PC-3 (cell line): ENCODE measurements around the gene SRCAP. TPM values are rescaled to one million over a fixed set of nuclear protein-coding genes. Genes with fewer than 3 reads are reported as not detected.

Experiments
- ATAC-seq: fragments of 200-7000 bp; cut with Tn5 transposase; 2 replicates; pipeline ENCODE4 v1.9.1; 2020; ENCODE audit warnings: mild to moderate bottlenecking, moderate library complexity
- BruUV-seq: library from RNA; stranded (reverse); fragments of 400-500 nt; replicated peaks from 2 replicates; lab custom pipeline; 2021; lab: Mats Ljungman, UMichigan
- CTCF ChIA-PET: fragments of 300-600 bp; sonication (Branson Sonifier 250); formaldehyde crosslinking; loops from one replicate; lab custom pipeline; 2022; ENCODE audit warnings: antibody characterized with exemption; lab: Charles Lee
- POLR2A ChIA-PET: fragments of 300-600 bp; sonication (Branson Sonifier 250); formaldehyde crosslinking; loops from one replicate; lab custom pipeline; 2022; ENCODE audit warnings: antibody characterized with exemption; ENCODE audit not compliant: unreplicated experiment; lab: Charles Lee
- DNase-seq: peaks from one replicate; pipeline ENCODE4 v3.0.0-alpha.2; 2015
- H2AFZ ChIP-seq: fragments of 300-600 bp; sonication (generic); 2 replicates; pipeline ENCODE4 v1.6.0; 2016; ENCODE audit warnings: antibody characterized with exemption, low read length
- H3F3A ChIP-seq: fragments of 300-600 bp; sonication (generic); one replicate; pipeline ENCODE4 v1.6.0; 2017; ENCODE audit warnings: antibody characterized with exemption, low read length, control low read depth, mild to moderate bottlenecking; ENCODE audit not compliant: unreplicated experiment
- H3K27ac ChIP-seq: fragments of 300-600 bp; sonication (generic); 2 replicates; pipeline ENCODE4 v1.5.1; 2016; ENCODE audit warnings: mild to moderate bottlenecking, low read length
- H3K27me3 ChIP-seq: fragments of 300-600 bp; sonication (generic); 2 replicates; pipeline ENCODE4 v1.6.1; 2016; ENCODE audit warnings: low read length, mixed read lengths
- H3K36me3 ChIP-seq: fragments of 300-600 bp; sonication (generic); 2 replicates; pipeline ENCODE4 v1.6.1; 2016; ENCODE audit warnings: low read depth, mixed run types, low read length, mixed read lengths
- H3K4me1 ChIP-seq: fragments of 300-600 bp; sonication (generic); 2 replicates; pipeline ENCODE4 v1.5.1; 2016; ENCODE audit warnings: low read length; ENCODE audit not compliant: insufficient read depth
- H3K4me2 ChIP-seq: fragments of 300-600 bp; sonication (generic); 2 replicates; pipeline ENCODE4 v1.6.0; 2016; ENCODE audit warnings: low read length
- H3K4me3 ChIP-seq: fragments of 300-600 bp; sonication (generic); 2 replicates; pipeline ENCODE4 v1.5.1; 2016; ENCODE audit warnings: mild to moderate bottlenecking, low read length, mixed read lengths
- H3K79me2 ChIP-seq: fragments of 300-600 bp; sonication (generic); 2 replicates; pipeline ENCODE4 v1.6.1; 2017; ENCODE audit warnings: low read length, mixed read lengths
- H3K9ac ChIP-seq: fragments of 300-600 bp; sonication (generic); 2 replicates; pipeline ENCODE4 v1.6.0; 2016; ENCODE audit warnings: mild to moderate bottlenecking, low read length
- H3K9me2 ChIP-seq: fragments of 300-600 bp; sonication (generic); replicated peaks from 2 replicates; pipeline ENCODE4 v1.6.1; 2016; ENCODE audit warnings: mixed run types, low read length, mixed read lengths
- H3K9me3 ChIP-seq: fragments of 300-600 bp; sonication (generic); 2 replicates; pipeline ENCODE4 v1.6.1; 2016; ENCODE audit warnings: low read length, mixed read lengths
- H4K20me1 ChIP-seq: fragments of 300-600 bp; sonication (generic); 2 replicates; pipeline ENCODE4 v1.6.1; 2016; ENCODE audit warnings: low read length, mixed read lengths
- CTCF ChIP-seq: fragments of 300-600 bp; sonication (generic); conservative IDR thresholded peaks from 2 replicates; pipeline ENCODE4 v1.5.1; 2017; ENCODE audit warnings: antibody characterized with exemption, low read depth, mild to moderate bottlenecking, low read length
- EZH2 ChIP-seq: fragments of 300-600 bp; sonication (generic); IDR thresholded peaks from one replicate; pipeline ENCODE4 v1.6.1; 2017; ENCODE audit warnings: antibody characterized with exemption, mild to moderate bottlenecking, low read length; ENCODE audit not compliant: unreplicated experiment
- EZH2phosphoT487 ChIP-seq: fragments of 300-600 bp; sonication (generic); IDR thresholded peaks from 2 replicates; pipeline ENCODE4 v1.6.1; 2018; ENCODE audit warnings: mild to moderate bottlenecking, antibody characterized with exemption, low read length, borderline replicate concordance
- intact Hi-C: fragments of 100-400 bp; cut with micrococcal nuclease; formaldehyde crosslinking; loops from 2 replicates; pipeline ENCODE4 v1.9.0; 2023
- total RNA-seq: library from RNA; depleted of rRNA; stranded (reverse); fragments of >200 nt; gene quantifications from 2 replicates; pipeline ENCODE4 v1.2.3, GENCODE V29; 2014

The SRCAP gene
- total RNA-seq, 1 experiment from 2014 or later = 19.0 TPM

GRCh38 chr16:30656388-30656787 is 42.6 kb upstream of the SRCAP start:
- no TSS peak for BruUV-seq
- Histone ChIP-seq H3K4me2 (no peak overlapping the region), H3K9me2 (no peaks in the 10 kb centered on the region), H3K27ac (no peak overlapping the region), H3K9ac (no peak overlapping the region), H3K4me3 (no peak overlapping the region), H3K79me2 (peaks cover 27% of the 10 kb centered on the region), H2AFZ (no peak overlapping the region), H3K36me3 (no peaks in the 10 kb centered on the region), H3F3A (no peaks in the 10 kb centered on the region), H3K4me1 (peaks cover 26% of the 10 kb centered on the region), H4K20me1 (no peaks in the 10 kb centered on the region), H3K27me3 (no peaks in the 10 kb centered on the region), H3K9me3 (no peaks in the 10 kb centered on the region)
- no peak for TF ChIP-seq CTCF
- TF ChIP-seq EZH2phosphoT487 = no peak
- TF ChIP-seq EZH2 = no peak
- DNase-seq (no peak), ATAC-seq (no peak)
- POLR2A ChIA-PET = no interaction called here
- CTCF ChIA-PET = no interaction called here
- intact Hi-C loops = loop anchor here (5.0 kb wide), 1 partner anchor 106 kb away; the partner anchor contains the start of genes CFAP119 and RNF40

GRCh38 chr16:30656974-30657865 is 41.8 kb upstream of the SRCAP start:
- peak overlapping the region; percentile 66 for H3K27ac ChIP-seq
- peak overlapping the region; percentile 95 for H2AFZ ChIP-seq
- H4K20me1 ChIP-seq = no peaks in the 10 kb centered on the region
- peak overlapping the region; percentile 78 for H3K4me3 ChIP-seq
- peaks cover 24% of the 10 kb centered on the region for H3K4me1 ChIP-seq
- intact Hi-C loops = loop anchor here (5.0 kb wide), 1 partner anchor 105 kb away; the partner anchor contains the start of genes CFAP119 and RNF40
- H3K36me3 ChIP-seq = no peaks in the 10 kb centered on the region
- H3K4me2 ChIP-seq = peak overlapping the region; percentile 99
- CTCF ChIA-PET = no interaction called here
- H3F3A ChIP-seq = no peaks in the 10 kb centered on the region
- H3K9me2 ChIP-seq = no peaks in the 10 kb centered on the region
- peak overlapping the region; percentile 64 for H3K9ac ChIP-seq
- no peaks in the 10 kb centered on the region for H3K27me3 ChIP-seq
- no peak for TF ChIP-seq CTCF
- no peak for TF ChIP-seq EZH2phosphoT487
- TF ChIP-seq EZH2 = no peak
- ATAC-seq = peak; percentile 0; the same call in 1 of the 2 replicates
- POLR2A ChIA-PET = no interaction called here
- TSS peak; percentile 63 for BruUV-seq
- peak; percentile 46 for DNase-seq
- peaks cover 29% of the 10 kb centered on the region for H3K79me2 ChIP-seq
- no peaks in the 10 kb centered on the region for H3K9me3 ChIP-seq
